ENCODE data around the gene RGS6.

DNA sequence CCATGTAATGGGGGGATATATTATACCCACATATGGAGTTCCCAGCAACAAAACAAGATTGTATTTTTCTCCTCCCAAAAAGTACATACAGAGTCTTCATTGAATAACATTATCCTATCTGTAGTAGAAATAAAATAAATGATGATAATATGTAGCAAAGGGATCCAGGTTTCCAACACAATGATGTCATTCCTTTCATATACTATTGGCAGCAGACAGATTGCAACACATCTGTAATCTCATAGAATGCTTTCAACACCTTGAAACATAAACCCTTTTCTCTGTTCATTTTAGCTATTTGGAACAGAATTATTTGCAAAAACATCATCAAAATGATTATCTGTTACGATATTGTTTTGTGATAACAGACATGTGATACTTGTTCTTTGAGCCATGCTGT lies 644.0 kb downstream of the RGS6 start:
- TF ChIP-seq, protein P1, sequence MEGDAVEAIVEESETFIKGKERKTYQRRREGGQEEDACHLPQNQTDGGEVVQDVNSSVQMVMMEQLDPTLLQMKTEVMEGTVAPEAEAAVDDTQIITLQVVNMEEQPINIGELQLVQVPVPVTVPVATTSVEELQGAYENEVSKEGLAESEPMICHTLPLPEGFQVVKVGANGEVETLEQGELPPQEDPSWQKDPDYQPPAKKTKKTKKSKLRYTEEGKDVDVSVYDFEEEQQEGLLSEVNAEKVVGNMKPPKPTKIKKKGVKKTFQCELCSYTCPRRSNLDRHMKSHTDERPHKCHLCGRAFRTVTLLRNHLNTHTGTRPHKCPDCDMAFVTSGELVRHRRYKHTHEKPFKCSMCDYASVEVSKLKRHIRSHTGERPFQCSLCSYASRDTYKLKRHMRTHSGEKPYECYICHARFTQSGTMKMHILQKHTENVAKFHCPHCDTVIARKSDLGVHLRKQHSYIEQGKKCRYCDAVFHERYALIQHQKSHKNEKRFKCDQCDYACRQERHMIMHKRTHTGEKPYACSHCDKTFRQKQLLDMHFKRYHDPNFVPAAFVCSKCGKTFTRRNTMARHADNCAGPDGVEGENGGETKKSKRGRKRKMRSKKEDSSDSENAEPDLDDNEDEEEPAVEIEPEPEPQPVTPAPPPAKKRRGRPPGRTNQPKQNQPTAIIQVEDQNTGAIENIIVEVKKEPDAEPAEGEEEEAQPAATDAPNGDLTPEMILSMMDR (IDR thresholded peaks at IDR 0.05): no peak
- no peak for TF ChIP-seq POLR2A (IDR thresholded peaks at IDR 0.05)

Measured in thyroid gland (tissue), 4 donors.